ENCODE measurements around the gene CARNS1. TPM values are rescaled to one million over a fixed set of nuclear protein-coding genes. Genes with fewer than 3 reads are reported as not detected.

Gene CARNS1
- total and polyA plus RNA-seq, 9 of the 15 experiments (the other 6 are each of a cell fraction or from before 2014, with no cell fraction given) = 0.01 to 0.18 (median 0.06) TPM; not detected in 3

DNA sequence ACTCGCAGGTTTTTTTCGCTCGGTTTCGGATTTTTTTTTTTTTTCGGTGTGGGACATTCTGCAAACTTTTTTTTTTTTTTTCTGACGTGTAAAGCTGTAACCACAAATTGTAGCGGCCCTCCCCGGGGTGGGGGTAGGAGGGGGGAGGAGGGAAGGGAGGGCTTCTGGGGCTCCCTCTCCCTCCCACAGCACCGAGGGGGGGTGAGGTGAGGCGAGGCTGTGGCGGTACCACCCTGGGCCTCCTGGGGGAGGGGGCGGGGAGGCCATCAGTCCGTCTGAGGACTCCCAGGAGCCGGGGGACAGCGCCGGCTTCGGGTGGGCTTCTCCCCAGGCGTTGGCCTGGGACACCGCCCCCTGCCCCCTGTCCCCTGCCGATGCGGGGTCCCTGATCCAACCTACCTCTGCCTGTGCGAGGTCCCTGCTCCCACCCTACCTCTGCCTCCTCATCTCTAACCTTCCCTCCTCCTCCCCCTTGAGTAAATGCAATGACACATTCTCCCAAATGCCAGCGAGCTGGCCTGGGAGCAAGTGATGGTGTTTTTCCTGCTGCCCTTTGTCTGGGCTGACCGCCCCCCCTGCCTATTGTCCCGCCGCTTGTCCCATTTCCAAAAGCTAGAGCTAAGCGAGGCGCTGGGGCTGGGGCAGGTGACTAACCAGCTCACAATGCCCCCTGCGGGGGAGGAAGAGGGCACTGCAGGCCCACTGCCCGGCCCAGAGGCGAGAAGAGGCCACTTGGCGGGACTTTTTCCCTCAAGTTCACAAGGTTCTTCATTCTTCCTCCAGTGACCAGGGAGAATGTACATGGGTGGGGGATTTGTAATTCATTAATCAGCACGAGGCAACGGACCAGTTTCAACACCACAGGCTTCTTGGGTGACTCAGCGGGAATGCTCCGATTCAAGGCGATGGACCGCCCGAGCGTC lies 41.6 kb upstream of the CARNS1 start (continued):
- TF ChIP-seq HSF4 (CRISPR knock-in tag; IDR thresholded peaks at IDR 0.05; ENCODE audit: borderline replicate concordance) (no peak), ZFX (CRISPR knock-in tag; IDR thresholded peaks at IDR 0.05) (peak; percentile 1; the same call in 1 of the 2 replicates), ETV5 (CRISPR knock-in tag; IDR thresholded peaks at IDR 0.05; ENCODE audit: low read depth) (no peak), DPF2 (IDR thresholded peaks at IDR 0.05) (peak; percentile 84), ZNF780A (CRISPR knock-in tag; IDR thresholded peaks at IDR 0.05) (no peak), GTF2E2 (tag; IDR thresholded peaks at IDR 0.05) (0 out of 2 replicates have a peak, but pooled peaks have one; percentile 48)
- TF ChIP-seq, protein P1, sequence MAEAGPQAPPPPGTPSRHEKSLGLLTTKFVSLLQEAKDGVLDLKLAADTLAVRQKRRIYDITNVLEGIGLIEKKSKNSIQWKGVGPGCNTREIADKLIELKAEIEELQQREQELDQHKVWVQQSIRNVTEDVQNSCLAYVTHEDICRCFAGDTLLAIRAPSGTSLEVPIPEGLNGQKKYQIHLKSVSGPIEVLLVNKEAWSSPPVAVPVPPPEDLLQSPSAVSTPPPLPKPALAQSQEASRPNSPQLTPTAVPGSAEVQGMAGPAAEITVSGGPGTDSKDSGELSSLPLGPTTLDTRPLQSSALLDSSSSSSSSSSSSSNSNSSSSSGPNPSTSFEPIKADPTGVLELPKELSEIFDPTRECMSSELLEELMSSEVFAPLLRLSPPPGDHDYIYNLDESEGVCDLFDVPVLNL (CRISPR knock-in tag; IDR thresholded peaks at IDR 0.05; ENCODE audit: low read depth) = no peak
- TF ChIP-seq, protein P2, sequence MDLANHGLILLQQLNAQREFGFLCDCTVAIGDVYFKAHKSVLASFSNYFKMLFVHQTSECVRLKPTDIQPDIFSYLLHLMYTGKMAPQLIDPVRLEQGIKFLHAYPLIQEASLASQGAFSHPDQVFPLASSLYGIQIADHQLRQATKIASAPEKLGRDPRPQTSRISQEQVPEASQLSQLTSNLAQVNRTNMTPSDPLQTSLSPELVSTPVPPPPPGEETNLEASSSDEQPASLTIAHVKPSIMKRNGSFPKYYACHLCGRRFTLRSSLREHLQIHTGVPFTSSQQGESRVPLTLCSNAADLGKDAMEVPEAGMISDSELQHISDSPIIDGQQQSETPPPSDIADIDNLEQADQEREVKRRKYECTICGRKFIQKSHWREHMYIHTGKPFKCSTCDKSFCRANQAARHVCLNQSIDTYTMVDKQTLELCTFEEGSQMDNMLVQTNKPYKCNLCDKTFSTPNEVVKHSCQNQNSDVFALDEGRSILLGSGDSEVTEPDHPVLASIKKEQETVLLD (IDR thresholded peaks at IDR 0.05) = no peak
- TF ChIP-seq, protein P3, sequence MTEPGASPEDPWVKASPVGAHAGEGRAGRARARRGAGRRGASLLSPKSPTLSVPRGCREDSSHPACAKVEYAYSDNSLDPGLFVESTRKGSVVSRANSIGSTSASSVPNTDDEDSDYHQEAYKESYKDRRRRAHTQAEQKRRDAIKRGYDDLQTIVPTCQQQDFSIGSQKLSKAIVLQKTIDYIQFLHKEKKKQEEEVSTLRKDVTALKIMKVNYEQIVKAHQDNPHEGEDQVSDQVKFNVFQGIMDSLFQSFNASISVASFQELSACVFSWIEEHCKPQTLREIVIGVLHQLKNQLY (CRISPR knock-in tag; conservative IDR thresholded peaks at IDR 0.05) = no peak

Data from K562 (cell line).